Stomach (tissue), 4 donors: ENCODE results near the gene ERICH3.

ENCODE experiments used
- CTCF ChIP-seq, 7 experiments: fragments of 450-650 bp in 4 of 7; fragments of 200-600 bp in 3 of 7; sonication (generic) in 3 of 7; IDR thresholded peaks; one replicate each; pipeline ENCODE4 v1.5.1; 2016 to 2019; ENCODE audit warnings: antibody characterized with exemption in 7 of 7, control low read depth in 2 of 7, mild to moderate bottlenecking in 1 of 7
- EP300 ChIP-seq: sonication (generic); formaldehyde crosslinking; IDR thresholded peaks from one replicate; pipeline ENCODE4 v1.6.1; 2017; ENCODE audit warnings: antibody characterized with exemption
- POLR2A ChIP-seq, 4 donors: fragments of 450-650 bp; IDR thresholded peaks; one replicate each; pipeline ENCODE4 v1.6.1; 2016; ENCODE audit warnings: antibody characterized with exemption in 4 of 4, control low read depth in 2 of 4, mild to moderate bottlenecking in 1 of 4, moderate library complexity in 1 of 4
- POLR2AphosphoS5 ChIP-seq, 3 donors: sonication (generic); formaldehyde crosslinking; IDR thresholded peaks; one replicate each; pipeline ENCODE4 v1.6.1; 2016; ENCODE audit warnings: antibody characterized with exemption in 3 of 3

- TF ChIP-seq CTCF (IDR thresholded peaks at IDR 0.05), result no peak
- no peak for TF ChIP-seq POLR2AphosphoS5 (IDR thresholded peaks at IDR 0.05)
- no peak for TF ChIP-seq POLR2A (IDR thresholded peaks at IDR 0.05)
- no peak for TF ChIP-seq EP300
Observed at GRCh38 chr1:74620242-74620641, 53.4 kb downstream of the ERICH3 start.
